C4-2B (cell line): ENCODE measurements around the gene CRELD2.

Experiments used
- CTCF ChIP-seq: fragments of 450-650 bp; conservative IDR thresholded peaks from 2 replicates; pipeline ENCODE4 v1.5.1; 2017; ENCODE audit warnings: mild to moderate bottlenecking
- ZFX ChIP-seq: fragments of 450-650 bp; IDR thresholded peaks from 2 replicates; pipeline ENCODE4 v1.6.1; 2017

- TF ChIP-seq CTCF (no peak), ZFX (no peak)
Measured at GRCh38 chr22:49884075-49884474, 34.4 kb upstream of the CRELD2 start.
